ENCODE data around the gene CAMK1D.

- no peak for TF ChIP-seq RARB (CRISPR knock-in tag; IDR thresholded peaks at IDR 0.05)
- TF ChIP-seq REST (IDR thresholded peaks at IDR 0.05) = no peak
- TF ChIP-seq USF2 (IDR thresholded peaks at IDR 0.05) = no peak
- no peak for TF ChIP-seq MAFK (IDR thresholded peaks at IDR 0.05; ENCODE audit: partially characterized antibody)
- TF ChIP-seq, protein P1, sequence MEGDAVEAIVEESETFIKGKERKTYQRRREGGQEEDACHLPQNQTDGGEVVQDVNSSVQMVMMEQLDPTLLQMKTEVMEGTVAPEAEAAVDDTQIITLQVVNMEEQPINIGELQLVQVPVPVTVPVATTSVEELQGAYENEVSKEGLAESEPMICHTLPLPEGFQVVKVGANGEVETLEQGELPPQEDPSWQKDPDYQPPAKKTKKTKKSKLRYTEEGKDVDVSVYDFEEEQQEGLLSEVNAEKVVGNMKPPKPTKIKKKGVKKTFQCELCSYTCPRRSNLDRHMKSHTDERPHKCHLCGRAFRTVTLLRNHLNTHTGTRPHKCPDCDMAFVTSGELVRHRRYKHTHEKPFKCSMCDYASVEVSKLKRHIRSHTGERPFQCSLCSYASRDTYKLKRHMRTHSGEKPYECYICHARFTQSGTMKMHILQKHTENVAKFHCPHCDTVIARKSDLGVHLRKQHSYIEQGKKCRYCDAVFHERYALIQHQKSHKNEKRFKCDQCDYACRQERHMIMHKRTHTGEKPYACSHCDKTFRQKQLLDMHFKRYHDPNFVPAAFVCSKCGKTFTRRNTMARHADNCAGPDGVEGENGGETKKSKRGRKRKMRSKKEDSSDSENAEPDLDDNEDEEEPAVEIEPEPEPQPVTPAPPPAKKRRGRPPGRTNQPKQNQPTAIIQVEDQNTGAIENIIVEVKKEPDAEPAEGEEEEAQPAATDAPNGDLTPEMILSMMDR (IDR thresholded peaks at IDR 0.05) = no peak
- TF ChIP-seq RFX5 (IDR thresholded peaks at IDR 0.05) = no peak
Measured at GRCh38 chr10:12338981-12339380, 10.4 kb upstream of the CAMK1D start.
